ENCODE measurements around the gene FAM227B.

FAM227B gene

GRCh38 chr15:49656734-49657133, 36.1 kb upstream of the FAM227B start:
- peaks cover 11% of the 10 kb centered on the region; the same call in 1 of the 2 replicates for H3K9me3 ChIP-seq (ENCODE audit: insufficient read depth, low read depth, low read length)
- no peak overlapping the region for H3K4me3 ChIP-seq (ENCODE audit: low read length, poor library complexity, severe bottlenecking)
- H3K36me3 ChIP-seq (ENCODE audit: insufficient read depth, low read length), result no peaks in the 10 kb centered on the region
- no peak overlapping the region for H2AFZ ChIP-seq (ENCODE audit: low read length)
- no peak overlapping the region for H3K4me2 ChIP-seq (ENCODE audit: low read depth, low read length, poor library complexity, severe bottlenecking)
- TF ChIP-seq, protein P1, sequence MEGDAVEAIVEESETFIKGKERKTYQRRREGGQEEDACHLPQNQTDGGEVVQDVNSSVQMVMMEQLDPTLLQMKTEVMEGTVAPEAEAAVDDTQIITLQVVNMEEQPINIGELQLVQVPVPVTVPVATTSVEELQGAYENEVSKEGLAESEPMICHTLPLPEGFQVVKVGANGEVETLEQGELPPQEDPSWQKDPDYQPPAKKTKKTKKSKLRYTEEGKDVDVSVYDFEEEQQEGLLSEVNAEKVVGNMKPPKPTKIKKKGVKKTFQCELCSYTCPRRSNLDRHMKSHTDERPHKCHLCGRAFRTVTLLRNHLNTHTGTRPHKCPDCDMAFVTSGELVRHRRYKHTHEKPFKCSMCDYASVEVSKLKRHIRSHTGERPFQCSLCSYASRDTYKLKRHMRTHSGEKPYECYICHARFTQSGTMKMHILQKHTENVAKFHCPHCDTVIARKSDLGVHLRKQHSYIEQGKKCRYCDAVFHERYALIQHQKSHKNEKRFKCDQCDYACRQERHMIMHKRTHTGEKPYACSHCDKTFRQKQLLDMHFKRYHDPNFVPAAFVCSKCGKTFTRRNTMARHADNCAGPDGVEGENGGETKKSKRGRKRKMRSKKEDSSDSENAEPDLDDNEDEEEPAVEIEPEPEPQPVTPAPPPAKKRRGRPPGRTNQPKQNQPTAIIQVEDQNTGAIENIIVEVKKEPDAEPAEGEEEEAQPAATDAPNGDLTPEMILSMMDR (conservative IDR thresholded peaks at IDR 0.05; ENCODE audit: low read length), result no peak
- no peak for TF ChIP-seq EZH2phosphoT487 (IDR thresholded peaks at IDR 0.05; ENCODE audit: borderline replicate concordance)
- no peaks in the 10 kb centered on the region for H3K9me2 ChIP-seq (replicated peaks; ENCODE audit: low read depth, low read length)
- no peaks in the 10 kb centered on the region for H3F3A ChIP-seq (ENCODE audit: low read depth)
- no peaks in the 10 kb centered on the region for H3K79me2 ChIP-seq (ENCODE audit: insufficient read depth, low read length)
- no peaks in the 10 kb centered on the region for H3K4me1 ChIP-seq (ENCODE audit: insufficient read depth, low read length, poor library complexity, severe bottlenecking)
- no peak overlapping the region for H3K9ac ChIP-seq (ENCODE audit: low read depth, low read length, poor library complexity, severe bottlenecking)
- H4K20me1 ChIP-seq (ENCODE audit: insufficient read depth, low read length, poor library complexity, severe bottlenecking), result no peaks in the 10 kb centered on the region
- no peaks in the 10 kb centered on the region for H3K27me3 ChIP-seq (ENCODE audit: insufficient read depth, low read length, poor library complexity, severe bottlenecking)

- Histone ChIP-seq H3K4me2 (ENCODE audit: low read depth, low read length, poor library complexity, severe bottlenecking) (no peak overlapping the region), H3K27me3 (ENCODE audit: insufficient read depth, low read length, poor library complexity, severe bottlenecking) (no peaks in the 10 kb centered on the region), H3K9me3 (ENCODE audit: insufficient read depth, low read depth, low read length) (peaks cover 11% of the 10 kb centered on the region; the same call in 1 of the 2 replicates), H3K36me3 (ENCODE audit: insufficient read depth, low read length) (no peaks in the 10 kb centered on the region), H3K79me2 (ENCODE audit: insufficient read depth, low read length) (no peaks in the 10 kb centered on the region), H3K4me1 (ENCODE audit: insufficient read depth, low read length, poor library complexity, severe bottlenecking) (no peaks in the 10 kb centered on the region), H2AFZ (ENCODE audit: low read length) (no peak overlapping the region), H3K9ac (ENCODE audit: low read depth, low read length, poor library complexity, severe bottlenecking) (no peak overlapping the region), H3K9me2 (replicated peaks; ENCODE audit: low read depth, low read length) (no peaks in the 10 kb centered on the region), H3F3A (ENCODE audit: low read depth) (no peaks in the 10 kb centered on the region), H4K20me1 (ENCODE audit: insufficient read depth, low read length, poor library complexity, severe bottlenecking) (no peaks in the 10 kb centered on the region), H3K4me3 (ENCODE audit: low read length, poor library complexity, severe bottlenecking) (no peak overlapping the region)
- TF ChIP-seq EZH2phosphoT487 (IDR thresholded peaks at IDR 0.05; ENCODE audit: borderline replicate concordance), result no peak
- TF ChIP-seq, protein P1 (conservative IDR thresholded peaks at IDR 0.05; ENCODE audit: low read length), result no peak
Observed at GRCh38 chr15:49652922-49653321, 32.3 kb upstream of the FAM227B start.

- H3K27me3 ChIP-seq (ENCODE audit: insufficient read depth, low read length, poor library complexity, severe bottlenecking), result no peaks in the 10 kb centered on the region
- no peaks in the 10 kb centered on the region for H3K4me1 ChIP-seq (ENCODE audit: insufficient read depth, low read length, poor library complexity, severe bottlenecking)
- no peaks in the 10 kb centered on the region for H3K9me2 ChIP-seq (replicated peaks; ENCODE audit: low read depth, low read length)
- no peak for TF ChIP-seq EZH2phosphoT487 (IDR thresholded peaks at IDR 0.05; ENCODE audit: borderline replicate concordance)
- TF ChIP-seq, protein P1 (conservative IDR thresholded peaks at IDR 0.05; ENCODE audit: low read length), result no peak
- H3F3A ChIP-seq (ENCODE audit: low read depth), result no peaks in the 10 kb centered on the region
- H3K79me2 ChIP-seq (ENCODE audit: insufficient read depth, low read length), result no peaks in the 10 kb centered on the region
- H4K20me1 ChIP-seq (ENCODE audit: insufficient read depth, low read length, poor library complexity, severe bottlenecking), result no peaks in the 10 kb centered on the region
- H2AFZ ChIP-seq (ENCODE audit: low read length), result no peak overlapping the region
- H3K9me3 ChIP-seq (ENCODE audit: insufficient read depth, low read depth, low read length), result peaks cover 11% of the 10 kb centered on the region; the same call in 1 of the 2 replicates
- no peak overlapping the region for H3K4me3 ChIP-seq (ENCODE audit: low read length, poor library complexity, severe bottlenecking)
- H3K4me2 ChIP-seq (ENCODE audit: low read depth, low read length, poor library complexity, severe bottlenecking), result no peak overlapping the region
- H3K36me3 ChIP-seq (ENCODE audit: insufficient read depth, low read length), result no peaks in the 10 kb centered on the region; the same call in 1 of the 2 replicates
- no peak overlapping the region for H3K9ac ChIP-seq (ENCODE audit: low read depth, low read length, poor library complexity, severe bottlenecking)
Observed at GRCh38 chr15:49650676-49651075, 30.1 kb upstream of the FAM227B start.

Measured in Loucy (cell line).